ENCODE measurements around the gene CHST15. TPM values are rescaled to one million over a fixed set of nuclear protein-coding genes. Genes with fewer than 3 reads are reported as not detected.

CHST15 gene
- total RNA-seq, 1 donor from 2014 or later, result 27.0 TPM

GRCh38 chr10:124012066-124012465 is 81.3 kb downstream of the CHST15 start:
- Histone ChIP-seq H3K27me3 (no peaks in the 10 kb centered on the region), H3K4me3 (no peak overlapping the region), H3K4me1 (no peaks in the 10 kb centered on the region), H3K9me3 (no peaks in the 10 kb centered on the region), H3K27ac (no peak overlapping the region), H3K36me3 (peaks cover 0 to 5% of the 10 kb centered on the region in 2 donors)
- no peak for TF ChIP-seq CTCF (IDR thresholded peaks at IDR 0.05)
- TF ChIP-seq POLR2A (IDR thresholded peaks at IDR 0.05), result no peak
- TF ChIP-seq POLR2AphosphoS5 (IDR thresholded peaks at IDR 0.05; ENCODE audit: insufficient read depth in 1 of 2, low read depth in 1 of 2), result no peak
- no peak for DNase-seq (ENCODE audit: extremely low spot score in 2 of 2)
- intact Hi-C loops (cut with DNase I), result no loop called here

- Histone ChIP-seq H3K9me3 (no peaks in the 10 kb centered on the region), H3K36me3 (peaks cover 0 to 5% of the 10 kb centered on the region in 2 donors), H3K27ac (no peak overlapping the region), H3K4me3 (no peak overlapping the region), H3K27me3 (no peaks in the 10 kb centered on the region), H3K4me1 (no peaks in the 10 kb centered on the region)
- TF ChIP-seq POLR2A (IDR thresholded peaks at IDR 0.05) (no peak), POLR2AphosphoS5 (IDR thresholded peaks at IDR 0.05; ENCODE audit: insufficient read depth in 1 of 2, low read depth in 1 of 2) (no peak), CTCF (IDR thresholded peaks at IDR 0.05) (no peak)
- intact Hi-C loops (cut with DNase I), result no loop called here
- DNase-seq (ENCODE audit: extremely low spot score in 2 of 2), result no peak
Measured at GRCh38 chr10:124011464-124011863, 81.9 kb downstream of the CHST15 start.

- Histone ChIP-seq H3K27me3 (no peaks in the 10 kb centered on the region), H3K9me3 (no peaks in the 10 kb centered on the region), H3K36me3 (peaks cover 0 to 5% of the 10 kb centered on the region in 2 donors), H3K4me1 (no peaks in the 10 kb centered on the region), H3K4me3 (no peak overlapping the region), H3K27ac (no peak overlapping the region)
- no peak for DNase-seq (ENCODE audit: extremely low spot score in 2 of 2)
- intact Hi-C loops (cut with DNase I), result no loop called here
- TF ChIP-seq CTCF (IDR thresholded peaks at IDR 0.05) (no peak), POLR2A (IDR thresholded peaks at IDR 0.05) (no peak), POLR2AphosphoS5 (IDR thresholded peaks at IDR 0.05; ENCODE audit: insufficient read depth in 1 of 2, low read depth in 1 of 2) (no peak)
Measured at GRCh38 chr10:124010563-124011131, 82.8 kb downstream of the CHST15 start.

- TF ChIP-seq POLR2A (IDR thresholded peaks at IDR 0.05), result no peak
- TF ChIP-seq POLR2AphosphoS5 (IDR thresholded peaks at IDR 0.05; ENCODE audit: insufficient read depth in 1 of 2, low read depth in 1 of 2), result no peak
- TF ChIP-seq CTCF (IDR thresholded peaks at IDR 0.05), result no peak
- intact Hi-C loops (cut with DNase I), result no loop called here
- no peaks in the 10 kb centered on the region for H3K9me3 ChIP-seq
- H3K4me1 ChIP-seq, result no peaks in the 10 kb centered on the region
- DNase-seq (ENCODE audit: extremely low spot score in 2 of 2), result no peak
- no peak overlapping the region for H3K27ac ChIP-seq
- H3K27me3 ChIP-seq, result no peaks in the 10 kb centered on the region
- H3K4me3 ChIP-seq, result no peak overlapping the region
- peaks cover 0 to 5% of the 10 kb centered on the region in 2 donors for H3K36me3 ChIP-seq
Measured at GRCh38 chr10:124010024-124010423, 83.4 kb downstream of the CHST15 start.

- TF ChIP-seq CTCF (IDR thresholded peaks at IDR 0.05) (no peak), POLR2AphosphoS5 (IDR thresholded peaks at IDR 0.05; ENCODE audit: insufficient read depth in 1 of 2, low read depth in 1 of 2) (no peak), POLR2A (IDR thresholded peaks at IDR 0.05) (no peak)
- H3K27ac ChIP-seq, result no peak overlapping the region
- no peak overlapping the region for H3K4me3 ChIP-seq
- intact Hi-C loops (cut with DNase I), result no loop called here
- H3K4me1 ChIP-seq, result no peaks in the 10 kb centered on the region
- no peak for DNase-seq (ENCODE audit: extremely low spot score in 2 of 2)
- no peaks in the 10 kb centered on the region for H3K9me3 ChIP-seq
- no peaks in the 10 kb centered on the region for H3K27me3 ChIP-seq
- peaks cover 0 to 5% of the 10 kb centered on the region in 2 donors for H3K36me3 ChIP-seq
Measured at GRCh38 chr10:124009231-124010015, 84.0 kb downstream of the CHST15 start.

All from vagina (tissue), 2 donors.